Stimulated activated CD4-positive, alpha-beta T cell treated with anti-CD3 and anti-CD28 coated beads, TNF-alpha, amount 100 ng/mL, for 4 hours (primary cell): ENCODE measurements around the gene RPS15.

Experiments used
- DNase-seq, 3 experiments: peaks; one replicate each; pipeline ENCODE4 v3.0.0-alpha.2; 2020; ENCODE audit warnings: low read depth in 3 of 3

Gene RPS15

GRCh38 chr19:1452802-1453524, 14.8 kb downstream of the RPS15 start:
- DNase-seq: no peak

DNA sequence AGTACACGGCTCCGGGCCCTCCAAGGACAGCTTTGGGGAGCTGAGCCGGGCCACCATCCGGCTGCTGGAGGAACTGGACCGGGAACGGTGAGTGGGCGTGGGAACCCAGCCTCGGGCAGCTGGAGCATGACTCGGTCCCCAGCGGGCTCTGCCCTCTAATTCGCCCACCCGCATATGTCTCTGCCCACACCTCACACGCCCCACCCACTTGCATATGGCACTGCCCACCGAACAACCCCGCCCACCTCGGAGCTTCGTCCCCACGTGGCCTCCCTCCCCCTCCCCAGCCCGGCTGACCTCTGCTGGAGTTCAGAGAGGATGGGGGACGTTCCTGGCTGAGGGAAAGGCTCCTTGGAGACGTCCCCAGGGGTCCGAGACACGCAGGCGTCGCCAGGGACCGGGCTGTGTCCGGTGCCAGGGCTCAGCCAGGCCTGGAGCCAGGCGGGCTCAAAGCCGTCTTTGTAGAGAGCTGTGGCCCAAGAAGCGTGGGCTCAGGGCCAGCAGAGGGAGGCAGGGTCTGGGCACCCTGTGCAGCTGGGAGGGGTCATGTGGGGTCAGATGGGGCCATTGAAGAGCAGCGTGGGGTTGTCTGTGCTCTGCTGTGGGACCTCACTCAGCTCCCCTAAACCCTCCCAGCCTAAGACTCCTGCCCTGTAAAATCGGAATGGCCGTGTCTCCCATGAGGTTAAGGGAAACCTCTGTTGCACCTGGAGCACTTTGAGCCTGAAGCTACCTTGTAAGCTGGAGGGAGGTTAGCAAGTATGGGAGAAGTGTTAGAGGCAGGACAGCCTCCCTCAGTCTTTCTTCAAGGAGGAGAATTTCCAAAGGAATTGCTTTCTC, 15.5 kb downstream of the RPS15 start:
- no peak for DNase-seq

DNA sequence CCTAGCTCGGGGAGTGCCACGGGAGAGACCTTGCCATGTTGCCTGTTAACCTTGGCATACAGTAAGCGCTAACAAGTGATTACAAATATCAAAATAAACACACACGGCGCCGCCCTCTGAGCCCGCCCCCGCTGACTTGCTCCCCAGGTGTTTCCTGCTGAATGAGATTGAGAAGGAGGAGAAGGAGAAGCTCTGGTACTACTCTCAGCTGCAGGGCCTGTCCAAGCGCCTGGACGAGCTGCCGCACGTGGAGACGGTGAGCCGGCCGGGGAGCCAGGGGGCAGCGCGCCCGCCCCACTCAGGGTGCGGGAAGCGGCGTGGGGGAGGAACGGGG, 16.8 kb downstream of the RPS15 start:
- DNase-seq: no peak

DNA sequence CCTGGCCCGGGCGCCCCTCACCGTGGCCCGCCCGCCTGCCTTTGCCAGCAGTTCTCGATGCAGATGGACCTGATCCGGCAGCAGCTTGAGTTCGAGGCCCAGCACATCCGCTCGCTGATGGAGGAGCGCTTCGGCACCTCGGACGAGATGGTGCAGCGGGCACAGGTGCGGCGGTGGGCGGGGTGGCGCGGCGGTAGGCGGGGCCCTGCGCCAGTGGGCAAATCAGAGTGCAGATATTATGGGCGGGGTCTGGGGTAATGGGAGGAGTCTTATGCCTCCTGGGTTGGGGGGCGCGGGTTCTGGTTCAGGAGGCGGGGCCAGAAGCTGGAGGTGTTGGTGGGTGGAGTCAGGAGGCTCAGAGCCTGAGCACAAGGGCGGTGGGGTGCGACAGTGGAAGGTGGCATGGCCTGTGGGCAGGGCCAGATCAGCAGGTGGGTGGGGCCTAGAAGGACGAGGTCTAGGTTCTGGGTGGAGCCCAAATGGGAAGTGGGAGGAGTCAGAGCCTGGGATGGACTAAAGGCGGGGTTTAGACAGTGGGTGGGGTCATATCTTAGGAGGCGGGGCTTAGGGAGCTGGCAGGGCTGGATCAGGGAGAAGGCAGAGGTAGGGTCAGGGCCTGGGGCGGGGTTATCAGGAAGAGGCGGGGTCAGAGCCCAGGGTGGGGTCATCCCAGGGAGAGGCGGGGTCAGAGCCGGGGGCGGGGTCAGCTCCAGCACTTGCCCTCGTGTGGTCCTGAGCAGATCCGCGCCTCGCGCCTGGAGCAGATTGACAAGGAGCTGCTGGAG, 17.3 kb downstream of the RPS15 start:
- DNase-seq: no peak

GRCh38 chr19:1456121-1456900, 18.1 kb downstream of the RPS15 start:
- DNase-seq: no peak

GRCh38 chr19:1457031-1457739, 19.0 kb downstream of the RPS15 start:
- DNase-seq: no peak

GRCh38 chr19:1457892-1458291, 19.7 kb downstream of the RPS15 start:
- DNase-seq: no peak

DNA sequence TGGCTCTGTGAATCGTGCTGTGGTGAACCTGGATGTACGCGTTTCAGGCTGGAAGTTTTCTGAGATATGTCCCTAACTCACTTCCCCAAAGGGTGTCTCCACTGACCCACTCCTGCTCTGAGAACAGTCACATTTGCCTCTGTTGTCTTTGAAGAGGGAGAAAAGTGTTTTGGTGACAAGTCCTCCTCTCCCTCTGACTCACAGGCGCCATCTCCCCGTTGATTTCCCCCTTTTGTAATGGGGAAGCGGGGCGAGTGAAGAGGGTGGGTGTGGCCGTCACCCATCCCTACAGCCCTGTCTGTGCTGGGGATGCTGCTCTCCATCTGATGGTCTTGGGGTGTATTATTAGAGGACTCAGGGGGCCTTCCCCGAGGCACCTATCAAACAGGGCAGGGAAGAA, 21.3 kb downstream of the RPS15 start:
- no peak for DNase-seq

- DNase-seq: no peak
Measured at GRCh38 chr19:1460033-1460995, 22.1 kb downstream of the RPS15 start.

DNA sequence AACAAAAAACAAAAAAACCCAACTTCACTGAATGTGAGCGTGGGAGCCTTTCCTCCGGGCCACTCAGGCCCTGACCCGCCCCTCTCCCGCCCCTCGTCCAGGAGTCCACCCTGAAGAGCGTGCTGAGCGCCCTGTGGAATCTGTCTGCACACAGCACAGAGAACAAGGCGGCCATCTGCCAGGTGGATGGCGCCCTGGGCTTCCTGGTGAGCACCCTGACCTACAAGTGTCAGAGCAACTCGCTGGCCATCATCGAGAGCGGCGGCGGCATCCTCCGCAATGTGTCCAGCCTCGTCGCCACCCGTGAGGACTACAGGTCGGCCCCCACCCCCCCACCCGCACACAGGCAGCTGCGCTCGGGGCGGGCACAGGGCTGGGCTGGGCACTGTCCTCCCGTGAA, 23.7 kb downstream of the RPS15 start:
- no peak for DNase-seq

DNA sequence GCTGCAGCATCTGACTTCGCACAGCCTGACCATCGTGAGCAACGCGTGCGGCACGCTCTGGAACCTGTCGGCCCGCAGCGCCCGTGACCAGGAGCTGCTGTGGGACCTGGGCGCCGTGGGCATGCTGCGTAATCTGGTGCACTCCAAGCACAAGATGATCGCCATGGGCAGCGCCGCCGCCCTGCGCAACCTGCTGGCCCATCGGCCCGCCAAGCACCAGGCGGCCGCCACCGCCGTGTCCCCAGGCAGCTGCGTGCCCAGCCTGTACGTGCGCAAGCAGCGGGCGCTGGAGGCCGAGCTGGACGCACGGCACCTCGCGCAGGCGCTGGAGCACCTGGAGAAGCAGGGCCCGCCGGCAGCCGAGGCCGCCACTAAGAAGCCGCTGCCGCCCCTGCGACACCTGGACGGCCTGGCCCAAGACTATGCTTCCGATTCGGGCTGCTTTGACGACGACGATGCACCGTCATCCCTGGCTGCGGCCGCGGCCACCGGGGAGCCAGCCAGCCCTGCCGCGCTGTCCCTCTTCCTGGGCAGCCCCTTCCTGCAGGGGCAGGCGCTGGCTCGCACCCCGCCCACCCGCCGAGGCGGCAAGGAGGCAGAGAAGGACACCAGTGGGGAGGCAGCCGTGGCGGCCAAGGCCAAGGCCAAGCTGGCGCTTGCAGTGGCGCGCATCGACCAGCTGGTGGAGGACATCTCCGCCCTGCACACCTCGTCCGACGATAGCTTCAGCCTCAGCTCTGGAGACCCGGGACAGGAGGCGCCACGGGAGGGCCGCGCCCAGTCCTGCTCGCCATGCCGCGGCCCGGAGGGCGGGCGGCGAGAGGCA, 27.2 kb downstream of the RPS15 start:
- no peak for DNase-seq

DNA sequence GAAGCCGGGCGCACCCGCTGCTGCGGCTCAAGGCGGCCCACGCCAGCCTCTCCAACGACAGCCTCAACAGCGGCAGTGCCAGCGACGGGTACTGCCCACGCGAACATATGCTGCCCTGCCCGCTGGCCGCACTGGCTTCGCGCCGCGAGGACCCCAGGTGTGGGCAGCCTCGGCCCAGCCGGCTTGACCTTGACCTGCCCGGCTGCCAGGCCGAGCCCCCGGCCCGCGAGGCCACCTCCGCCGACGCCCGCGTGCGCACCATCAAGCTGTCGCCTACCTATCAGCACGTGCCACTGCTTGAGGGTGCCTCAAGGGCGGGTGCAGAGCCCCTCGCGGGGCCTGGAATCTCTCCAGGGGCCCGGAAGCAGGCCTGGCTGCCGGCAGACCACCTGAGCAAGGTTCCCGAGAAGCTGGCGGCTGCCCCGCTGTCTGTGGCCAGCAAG, 27.8 kb downstream of the RPS15 start:
- DNase-seq: no peak

- DNase-seq: no peak
Measured at GRCh38 chr19:1466461-1467214, 28.4 kb downstream of the RPS15 start.

GRCh38 chr19:1467215-1467489, 29.0 kb downstream of the RPS15 start:
- no peak for DNase-seq

GRCh38 chr19:1467490-1468273, 29.5 kb downstream of the RPS15 start:
- no peak for DNase-seq

- no peak for DNase-seq
Measured at GRCh38 chr19:1468274-1468820, 30.2 kb downstream of the RPS15 start.

DNA sequence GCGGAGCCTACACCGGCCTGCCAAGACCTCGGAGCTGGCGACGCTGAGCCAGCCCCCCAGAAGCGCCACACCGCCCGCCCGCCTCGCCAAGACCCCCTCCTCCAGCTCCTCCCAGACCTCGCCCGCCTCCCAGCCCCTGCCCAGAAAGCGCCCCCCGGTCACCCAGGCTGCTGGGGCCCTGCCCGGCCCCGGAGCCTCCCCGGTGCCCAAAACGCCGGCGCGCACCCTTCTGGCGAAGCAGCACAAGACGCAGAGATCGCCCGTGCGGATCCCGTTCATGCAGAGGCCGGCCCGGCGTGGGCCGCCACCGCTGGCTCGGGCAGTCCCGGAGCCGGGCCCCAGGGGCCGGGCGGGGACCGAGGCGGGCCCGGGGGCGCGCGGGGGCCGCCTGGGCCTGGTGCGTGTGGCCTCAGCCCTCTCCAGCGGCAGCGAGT, 30.6 kb downstream of the RPS15 start:
- no peak for DNase-seq
